PC-9 (cell line): Measurements from ENCODE around the gene GNAL. TPM values are rescaled to one million over a fixed set of nuclear protein-coding genes. Genes with fewer than 3 reads are reported as not detected.

Experiments
- BruUV-seq: library from RNA; stranded (reverse); fragments of 400-500 nt; replicated peaks from 2 replicates; lab custom pipeline; 2021; lab: Mats Ljungman, UMichigan
- CTCF ChIA-PET: fragments of 300-600 bp; sonication (Branson Sonifier 250); formaldehyde crosslinking; loops from one replicate; lab custom pipeline; 2022; ENCODE audit warnings: antibody characterized with exemption; lab: Charles Lee
- POLR2A ChIA-PET: fragments of 300-600 bp; sonication (Branson Sonifier 250); formaldehyde crosslinking; loops from one replicate; lab custom pipeline; 2022; ENCODE audit warnings: antibody characterized with exemption; ENCODE audit not compliant: unreplicated experiment; lab: Charles Lee
- DNase-seq, 2 experiments: peaks; one replicate each; pipeline versions ENCODE4 v3.0.0 to v3.0.0-alpha.2; 2015 to 2022; ENCODE audit warnings: mixed read lengths in 1 of 2
- H2AFZ ChIP-seq: fragments of 200-600 bp; sonication (generic); 2 replicates; pipeline ENCODE4 v1.8.1; 2017; ENCODE audit warnings: antibody characterized with exemption
- H3F3A ChIP-seq: fragments of 200-600 bp; sonication (generic); 2 replicates; pipeline ENCODE4 v1.8.1; 2017; ENCODE audit warnings: antibody characterized with exemption, mild to moderate bottlenecking, low read depth; ENCODE audit not compliant: insufficient read depth
- H3K27ac ChIP-seq: fragments of 200-600 bp; sonication (generic); 2 replicates; pipeline ENCODE4 v1.6.1; 2016; ENCODE audit warnings: mixed run types
- H3K27me3 ChIP-seq: fragments of 200-600 bp; sonication (generic); 2 replicates; pipeline ENCODE4 v1.6.1; 2016; ENCODE audit warnings: low read depth, mixed run types; ENCODE audit not compliant: insufficient read depth
- H3K36me3 ChIP-seq: fragments of 200-600 bp; sonication (generic); 2 replicates; pipeline ENCODE4 v1.6.1; 2016; ENCODE audit warnings: low read depth, mixed run types
- H3K4me1 ChIP-seq: fragments of 200-600 bp; sonication (generic); replicated peaks from 2 replicates; pipeline ENCODE4 v1.6.1; 2016; ENCODE audit warnings: mixed run types; ENCODE audit not compliant: insufficient read depth
- H3K4me2 ChIP-seq: fragments of 200-600 bp; sonication (generic); 2 replicates; pipeline ENCODE4 v1.6.1; 2017; ENCODE audit warnings: mixed run types
- H3K4me3 ChIP-seq: fragments of 200-600 bp; sonication (generic); 2 replicates; pipeline ENCODE4 v1.6.1; 2016; ENCODE audit warnings: mixed run types
- H3K79me2 ChIP-seq: fragments of 200-600 bp; sonication (generic); 2 replicates; pipeline ENCODE4 v1.6.1; 2017; ENCODE audit warnings: low read depth, mixed run types
- H3K9me2 ChIP-seq: fragments of 200-600 bp; sonication (generic); 2 replicates; pipeline ENCODE4 v1.8.1; 2017; ENCODE audit warnings: mild to moderate bottlenecking; ENCODE audit not compliant: insufficient read depth
- H3K9me3 ChIP-seq: fragments of 200-600 bp; sonication (generic); 2 replicates; pipeline ENCODE4 v1.8.1; 2016; ENCODE audit warnings: low read depth; ENCODE audit not compliant: insufficient read depth
- H4K20me1 ChIP-seq: fragments of 200-600 bp; sonication (generic); 2 replicates; pipeline ENCODE4 v1.8.1; 2017; ENCODE audit not compliant: insufficient read depth
- CTCF ChIP-seq: fragments of 200-600 bp; sonication (generic); conservative IDR thresholded peaks from 2 replicates; pipeline ENCODE4 v1.6.1; 2017; ENCODE audit warnings: mixed run types, antibody characterized with exemption, mild to moderate bottlenecking, moderate library complexity
- EZH2 ChIP-seq: fragments of 200-600 bp; sonication (generic); IDR thresholded peaks from 2 replicates; pipeline ENCODE4 v1.8.0; 2017; ENCODE audit warnings: antibody characterized with exemption, low read depth
- intact Hi-C: fragments of 100-400 bp; cut with micrococcal nuclease; formaldehyde crosslinking; loops from one replicate; pipeline ENCODE4 v1.10.0; 2022; ENCODE audit not compliant: unreplicated experiment
- total RNA-seq: library from RNA; stranded (reverse); gene quantifications from 2 replicates; pipeline ENCODE4 v1.2.3, GENCODE V29; 2021

GNAL gene
- total RNA-seq, 1 experiment from 2014 or later: 3.3 TPM

GRCh38 chr18:11669271-11669947 is 19.7 kb upstream of the GNAL start:
- ChIA-PET POLR2A (no interaction called here), CTCF (no interaction called here)
- Histone ChIP-seq H3K79me2 (no peaks in the 10 kb centered on the region), H3K27me3 (peaks cover 94% of the 10 kb centered on the region), H3K9me3 (no peaks in the 10 kb centered on the region), H4K20me1 (no peaks in the 10 kb centered on the region), H3K4me2 (no peak overlapping the region), H3K27ac (no peak overlapping the region), H2AFZ (no peak overlapping the region), H3K9me2 (no peaks in the 10 kb centered on the region), H3K36me3 (no peaks in the 10 kb centered on the region), H3F3A (no peaks in the 10 kb centered on the region), H3K4me3 (no peak overlapping the region), H3K4me1 (no peaks in the 10 kb centered on the region)
- TF ChIP-seq CTCF (no peak), EZH2 (no peak)
- no peak for DNase-seq
- no TSS peak for BruUV-seq
- intact Hi-C loops: no loop called here

GRCh38 chr18:11669948-11670275 is 19.2 kb upstream of the GNAL start:
- no peaks in the 10 kb centered on the region for H3K9me2 ChIP-seq
- H3K9me3 ChIP-seq: no peaks in the 10 kb centered on the region
- no peak overlapping the region for H3K4me3 ChIP-seq
- no peaks in the 10 kb centered on the region for H3K36me3 ChIP-seq
- no peaks in the 10 kb centered on the region for H3K79me2 ChIP-seq
- H3K27me3 ChIP-seq: peaks cover 94% of the 10 kb centered on the region
- no peaks in the 10 kb centered on the region for H4K20me1 ChIP-seq
- no peaks in the 10 kb centered on the region for H3F3A ChIP-seq
- intact Hi-C loops: no loop called here
- BruUV-seq: no TSS peak
- DNase-seq: no peak
- no peak overlapping the region for H2AFZ ChIP-seq
- no peak overlapping the region for H3K4me2 ChIP-seq
- TF ChIP-seq CTCF: no peak
- TF ChIP-seq EZH2: no peak
- CTCF ChIA-PET: no interaction called here
- H3K4me1 ChIP-seq: no peaks in the 10 kb centered on the region
- no peak overlapping the region for H3K27ac ChIP-seq
- POLR2A ChIA-PET: no interaction called here

GRCh38 chr18:11671156-11671555 is 17.9 kb upstream of the GNAL start:
- H3K36me3 ChIP-seq: no peaks in the 10 kb centered on the region
- H3K9me3 ChIP-seq: no peaks in the 10 kb centered on the region
- H3K4me2 ChIP-seq: no peak overlapping the region
- H3K27ac ChIP-seq: no peak overlapping the region
- H3K27me3 ChIP-seq: peaks cover 93% of the 10 kb centered on the region
- H3K79me2 ChIP-seq: no peaks in the 10 kb centered on the region
- intact Hi-C loops: no loop called here
- H3K4me1 ChIP-seq: no peaks in the 10 kb centered on the region
- CTCF ChIA-PET: interaction anchor here (0.5 kb wide), 1 partner anchor 14 kb away, joined by 8 read pairs; no protein-coding TSS in a partner anchor
- no peaks in the 10 kb centered on the region for H4K20me1 ChIP-seq
- no peak for DNase-seq
- BruUV-seq: no TSS peak
- no peaks in the 10 kb centered on the region for H3K9me2 ChIP-seq
- TF ChIP-seq EZH2: no peak
- TF ChIP-seq CTCF: no peak
- no peak overlapping the region for H3K4me3 ChIP-seq
- POLR2A ChIA-PET: no interaction called here
- H3F3A ChIP-seq: no peaks in the 10 kb centered on the region
- no peak overlapping the region for H2AFZ ChIP-seq
